H9 (cell line): ENCODE measurements around the gene CRTAP. TPM values are rescaled to one million over a fixed set of nuclear protein-coding genes. Genes with fewer than 3 reads are reported as not detected.

Experiments
- DNase-seq: peaks from one replicate; pipeline ENCODE4 v3.0.0-alpha.2; 2017
- H2AFZ ChIP-seq: one replicate; pipeline ENCODE4 v1.6.1; 2013; ENCODE audit warnings: mild to moderate bottlenecking, low read length, control low read depth, moderate library complexity
- H2AK5ac ChIP-seq: 2 replicates; pipeline ENCODE4 v1.6.1; 2013; ENCODE audit warnings: low read length, control low read depth, mixed read lengths; ENCODE audit not compliant: insufficient read length
- H2BK120ac ChIP-seq: one replicate; pipeline ENCODE4 v1.6.1; 2013; ENCODE audit warnings: low read depth, mild to moderate bottlenecking, low read length, control low read depth, inconsistent platforms; ENCODE audit not compliant: poor library complexity, severe bottlenecking
- H2BK12ac ChIP-seq: 2 replicates; pipeline ENCODE4 v1.6.1; 2013; ENCODE audit warnings: low read length, control low read depth, mixed read lengths, low read depth; ENCODE audit not compliant: insufficient read length
- H2BK15ac ChIP-seq: 2 replicates; pipeline ENCODE4 v1.6.1; 2013; ENCODE audit warnings: low read depth, low read length, control low read depth
- H2BK20ac ChIP-seq: one replicate; pipeline ENCODE4 v1.6.1; 2013; ENCODE audit warnings: low read depth, mild to moderate bottlenecking, low read length, control low read depth, inconsistent platforms; ENCODE audit not compliant: poor library complexity, severe bottlenecking
- H2BK5ac ChIP-seq: 2 replicates; pipeline ENCODE4 v1.6.1; 2013; ENCODE audit warnings: low read length, control low read depth, mixed read lengths; ENCODE audit not compliant: insufficient read length
- H3K14ac ChIP-seq: 2 replicates; pipeline ENCODE4 v1.6.1; 2013; ENCODE audit warnings: low read length, control low read depth; ENCODE audit not compliant: insufficient read depth
- H3K18ac ChIP-seq: 2 replicates; pipeline ENCODE4 v1.6.1; 2013; ENCODE audit warnings: low read depth, mild to moderate bottlenecking, mixed read lengths, low read length, control low read depth; ENCODE audit not compliant: insufficient read length
- H3K23ac ChIP-seq: 2 replicates; pipeline ENCODE4 v1.6.1; 2013; ENCODE audit warnings: low read length, control low read depth, mixed read lengths, low read depth; ENCODE audit not compliant: insufficient read length
- H3K23me2 ChIP-seq: 2 replicates; pipeline ENCODE4 v1.6.1; 2013; ENCODE audit warnings: low read depth, mild to moderate bottlenecking, mixed read lengths, low read length, control low read depth; ENCODE audit not compliant: insufficient read length, poor library complexity, severe bottlenecking
- H3K27ac ChIP-seq: 2 replicates; pipeline ENCODE4 v1.5.1; 2013; ENCODE audit warnings: low read length, control low read depth, mixed read lengths, low read depth; ENCODE audit not compliant: insufficient read length
- H3K27me3 ChIP-seq: 2 replicates; pipeline ENCODE4 v1.6.1; 2013; ENCODE audit warnings: low read length, control low read depth, inconsistent platforms; ENCODE audit not compliant: insufficient read depth
- H3K4ac ChIP-seq: 2 replicates; pipeline ENCODE4 v1.6.1; 2013; ENCODE audit warnings: low read depth, mild to moderate bottlenecking, control low read depth, inconsistent platforms, low read length, moderate library complexity
- H3K4me1 ChIP-seq: 2 replicates; pipeline ENCODE4 v1.6.1; 2013; ENCODE audit warnings: low read length, control low read depth, inconsistent platforms; ENCODE audit not compliant: insufficient read depth
- H3K4me2 ChIP-seq: 2 replicates; pipeline ENCODE4 v1.6.1; 2013; ENCODE audit warnings: low read length, control low read depth, mixed read lengths; ENCODE audit not compliant: insufficient read length, insufficient read depth
- H3K56ac ChIP-seq: 2 replicates; pipeline ENCODE4 v1.6.1; 2013; ENCODE audit warnings: low read depth, mild to moderate bottlenecking, mixed read lengths, low read length, control low read depth; ENCODE audit not compliant: insufficient read length
- H3K79me1 ChIP-seq: 2 replicates; pipeline ENCODE4 v1.6.1; 2013; ENCODE audit warnings: low read depth, mild to moderate bottlenecking, moderate library complexity, low read length, control low read depth, inconsistent platforms; ENCODE audit not compliant: insufficient read depth, poor library complexity, severe bottlenecking
- H3K79me2 ChIP-seq: 2 replicates; pipeline ENCODE4 v1.6.1; 2013; ENCODE audit warnings: low read length, control low read depth, inconsistent platforms; ENCODE audit not compliant: insufficient read depth
- H3K9ac ChIP-seq: 2 replicates; pipeline ENCODE4 v1.6.1; 2013; ENCODE audit warnings: low read length, control low read depth, mixed read lengths; ENCODE audit not compliant: insufficient read length; ENCODE audit errors: extremely low read depth
- H3K9me3 ChIP-seq: one replicate; pipeline ENCODE4 v1.6.1; 2013; ENCODE audit warnings: low read depth, low read length, inconsistent platforms; ENCODE audit not compliant: control insufficient read depth
- H3T11ph ChIP-seq: one replicate; pipeline ENCODE4 v1.6.1; 2013; ENCODE audit warnings: mild to moderate bottlenecking, low read length, control low read depth, inconsistent platforms
- H4K20me1 ChIP-seq: one replicate; pipeline ENCODE4 v1.6.1; 2013; ENCODE audit not compliant: control insufficient read depth, insufficient read length, insufficient read depth
- H4K5ac ChIP-seq: 2 replicates; pipeline ENCODE4 v1.6.1; 2013; ENCODE audit warnings: low read depth, mild to moderate bottlenecking, mixed read lengths, low read length, control low read depth; ENCODE audit not compliant: insufficient read length
- H4K8ac ChIP-seq: replicated peaks from 2 replicates; pipeline ENCODE4 v1.6.1; 2013; ENCODE audit warnings: low read length, control low read depth, mixed read lengths, low read depth; ENCODE audit not compliant: insufficient read length
- H4K91ac ChIP-seq: 2 replicates; pipeline ENCODE4 v1.6.1; 2013; ENCODE audit warnings: low read depth, mild to moderate bottlenecking, moderate library complexity, mixed read lengths, low read length, control low read depth; ENCODE audit not compliant: insufficient read length
- H3K27ac Mint-ChIP-seq, 3 experiments: 2 replicates in 2 of 3; 3 replicates in 1 of 3; pipeline ENCODE4 v1.8.0; 2020 to 2021; ENCODE audit warnings: mixed read lengths in 3 of 3, mild to moderate bottlenecking in 1 of 3, moderate library complexity in 1 of 3
- H3K27me3 Mint-ChIP-seq: 2 replicates; pipeline ENCODE4 v1.8.0; 2021; ENCODE audit warnings: low read depth, mild to moderate bottlenecking, moderate library complexity, mixed read lengths
- H3K36me3 Mint-ChIP-seq, 3 experiments: 2 replicates in 2 of 3; 3 replicates in 1 of 3; pipeline ENCODE4 v1.8.0; 2020 to 2021; ENCODE audit warnings: low read depth in 3 of 3, mixed read lengths in 3 of 3; ENCODE audit not compliant: insufficient read depth in 1 of 3
- H3K4me1 Mint-ChIP-seq, 2 experiments: 2 replicates each; pipeline ENCODE4 v1.8.0; 2020; ENCODE audit warnings: mixed read lengths in 2 of 2
- H3K4me3 Mint-ChIP-seq, 2 experiments: 2 replicates in 1 of 2; 3 replicates in 1 of 2; pipeline ENCODE4 v1.8.0; 2020 to 2021; ENCODE audit warnings: mild to moderate bottlenecking in 2 of 2, mixed read lengths in 2 of 2, moderate library complexity in 1 of 2
- H3K9me3 Mint-ChIP-seq, 2 experiments: 2 replicates in 1 of 2; 3 replicates in 1 of 2; pipeline ENCODE4 v1.8.0; 2020; ENCODE audit warnings: mild to moderate bottlenecking in 2 of 2, mixed read lengths in 2 of 2, moderate library complexity in 1 of 2
- CTCF ChIP-seq: fragments of 200-600 bp; sonication (generic); conservative IDR thresholded peaks from 3 replicates; pipeline ENCODE4 v1.8.0; 2021; ENCODE audit warnings: antibody characterized with exemption, mild to moderate bottlenecking
- WGBS: extraction: QIAGEN DNeasy Blood & Tissue Kit; methylation state at CpG from one replicate; pipeline ENCODE4 v1.1.7; 2013; ENCODE audit warnings: missing lambda C conversion rate, low lambda C conversion rate, mixed read lengths; ENCODE audit not compliant: insufficient read length; ENCODE audit errors: extremely low coverage; 5-methylcytosine and 5-hydroxymethylcytosine counted together
- total RNA-seq: library from RNA; stranded (reverse); gene quantifications from 2 replicates; pipeline ENCODE4 v1.2.1, GENCODE V29; 2021

The CRTAP gene
- total RNA-seq, 1 experiment from 2014 or later, result 159 TPM

GRCh38 chr3:33099701-33100100 is 14.1 kb upstream of the CRTAP start:
- Mint-ChIP-seq H3K36me3 (no peaks in the 10 kb centered on the region), H3K4me3 (no peak overlapping the region)

More at GRCh38 chr3:33099701-33100100, 14.1 kb upstream of the CRTAP start:
- no peaks in the 10 kb centered on the region for H4K20me1 ChIP-seq
- H2BK20ac ChIP-seq, result no peak overlapping the region
- H2BK5ac ChIP-seq, result no peak overlapping the region
- WGBS, result no CpG with 5 or more reads among the region's 3 CpGs
- H2BK15ac ChIP-seq, result no peak overlapping the region
- H3K79me2 ChIP-seq, result peaks cover 2% of the 10 kb centered on the region; the same call in 1 of the 2 replicates
- no peak overlapping the region for H2BK120ac ChIP-seq
- no peak overlapping the region for H3K14ac ChIP-seq
- H4K8ac ChIP-seq, result no peak overlapping the region
- no peak overlapping the region for H3K9ac ChIP-seq
- no peaks in the 10 kb centered on the region for H3K9me3 Mint-ChIP-seq
- H3K56ac ChIP-seq, result no peak overlapping the region
- no peak for DNase-seq
- H3K23me2 ChIP-seq, result peaks cover 6% of the 10 kb centered on the region
- H2BK12ac ChIP-seq, result no peak overlapping the region
- H3K4me2 ChIP-seq, result no peak overlapping the region
- no peak overlapping the region for H3K23ac ChIP-seq
- peaks cover 10 to 17% of the 10 kb centered on the region in 2 experiments for H3K4me1 Mint-ChIP-seq
- no peak overlapping the region for H3T11ph ChIP-seq
- H2AK5ac ChIP-seq, result no peak overlapping the region
- peaks cover 4% of the 10 kb centered on the region; the same call in 1 of the 2 replicates for H3K27me3 Mint-ChIP-seq
- no peak overlapping the region for H4K91ac ChIP-seq
- H2AFZ ChIP-seq, result no peak overlapping the region
- no peak overlapping the region for H3K4ac ChIP-seq
- no peaks in the 10 kb centered on the region for H3K4me1 ChIP-seq
- H3K18ac ChIP-seq, result no peak overlapping the region
- no peak overlapping the region for H4K5ac ChIP-seq
- H3K9me3 ChIP-seq, result no peaks in the 10 kb centered on the region
- TF ChIP-seq CTCF, result no peak
- no peak overlapping the region for H3K27ac ChIP-seq
- no peaks in the 10 kb centered on the region for H3K79me1 ChIP-seq
- no peaks in the 10 kb centered on the region for H3K27me3 ChIP-seq
- H3K27ac Mint-ChIP-seq, result no peak overlapping the region
